CD4-positive, alpha-beta T cell treated with Interleukin-4 for 1 hour (primary cell): ENCODE measurements around the gene PDE8B.

Source experiments
- DNase-seq, 2 donors: peaks; one replicate each; pipeline ENCODE4 v3.0.0-alpha.2; 2020 to 2022

The PDE8B gene

GRCh38 chr5:77231471-77232138 is 21.1 kb downstream of the PDE8B start:
- peak in 1 of 2 donors; percentile 25 for DNase-seq

- DNase-seq: peak; percentile 17 to 48
Measured at GRCh38 chr5:77232574-77233358, 22.3 kb downstream of the PDE8B start.

GRCh38 chr5:77235846-77236721 is 25.6 kb downstream of the PDE8B start:
- no peak for DNase-seq

DNA sequence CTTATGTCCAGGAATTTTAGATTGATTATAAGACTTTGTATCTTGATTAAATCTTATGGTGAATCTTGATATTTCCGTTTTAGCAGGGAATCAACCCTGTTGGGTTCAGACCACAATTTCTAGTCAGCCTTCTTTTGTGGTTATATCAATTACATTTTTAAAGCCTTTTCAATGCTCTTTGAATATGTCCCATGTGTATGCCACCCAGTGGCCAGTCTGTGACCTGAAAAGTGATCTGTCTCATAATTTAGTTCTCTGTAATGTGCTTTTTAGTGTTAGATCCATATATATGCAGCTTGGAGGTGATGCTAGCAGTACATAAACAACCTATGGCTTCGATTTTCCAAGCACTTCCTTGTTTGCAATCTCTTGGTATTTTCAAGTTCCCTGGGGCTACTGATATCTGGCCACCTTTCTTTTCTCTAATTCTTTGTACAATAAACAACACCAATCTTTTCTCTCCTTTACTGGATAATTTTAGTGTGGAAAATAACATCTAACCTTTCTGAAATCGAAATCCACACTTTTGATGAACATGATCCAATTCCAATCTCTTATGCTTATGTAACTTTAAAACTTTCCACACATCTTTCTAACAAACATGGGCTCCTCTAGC is 28.8 kb downstream of the PDE8B start:
- DNase-seq: no peak

GRCh38 chr5:77241444-77241843 is 31.0 kb downstream of the PDE8B start:
- DNase-seq: no peak

- no peak for DNase-seq
Measured at GRCh38 chr5:77249475-77249874, 39.0 kb downstream of the PDE8B start.

DNA sequence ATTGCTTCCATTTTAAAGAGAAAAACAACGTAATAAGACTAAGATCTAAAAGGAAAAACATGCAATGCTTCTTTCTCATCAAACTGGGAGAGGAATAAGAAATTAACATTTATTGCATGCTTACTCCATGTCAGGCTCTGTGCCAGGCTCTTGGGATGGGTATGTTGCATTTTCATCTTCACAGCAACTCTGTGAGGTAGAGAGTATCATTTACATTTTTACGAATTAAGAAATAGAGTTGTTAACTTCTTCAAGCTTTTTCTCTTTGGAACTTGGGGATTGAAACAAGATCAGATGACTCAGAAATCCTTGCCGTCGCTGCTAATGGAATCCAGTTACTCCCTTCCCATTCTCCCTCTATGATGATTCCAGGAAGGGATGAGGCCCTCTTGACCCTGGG is 39.5 kb downstream of the PDE8B start:
- DNase-seq: no peak

DNA sequence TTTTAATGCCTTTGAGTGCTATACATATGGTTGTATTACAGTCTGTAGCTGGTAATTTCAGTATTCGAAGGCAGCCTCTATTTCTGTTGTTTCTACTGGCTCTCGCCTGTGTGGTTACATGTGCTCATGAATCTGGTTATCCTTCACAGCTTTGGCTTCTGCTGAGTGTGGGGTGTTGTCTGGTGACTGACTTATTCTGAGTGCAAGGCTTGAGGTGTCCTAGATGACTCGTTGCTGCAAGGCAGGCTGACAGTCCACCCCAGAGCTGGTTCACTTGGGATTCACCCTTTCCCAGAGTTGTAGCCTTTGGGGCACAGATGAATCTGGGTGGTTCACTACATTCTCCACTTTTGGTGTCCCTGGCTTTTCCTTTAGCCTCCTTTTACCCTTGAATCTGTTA is 41.4 kb downstream of the PDE8B start:
- DNase-seq: no peak

- DNase-seq: no peak
Measured at GRCh38 chr5:77255617-77256016, 45.1 kb downstream of the PDE8B start.

DNA sequence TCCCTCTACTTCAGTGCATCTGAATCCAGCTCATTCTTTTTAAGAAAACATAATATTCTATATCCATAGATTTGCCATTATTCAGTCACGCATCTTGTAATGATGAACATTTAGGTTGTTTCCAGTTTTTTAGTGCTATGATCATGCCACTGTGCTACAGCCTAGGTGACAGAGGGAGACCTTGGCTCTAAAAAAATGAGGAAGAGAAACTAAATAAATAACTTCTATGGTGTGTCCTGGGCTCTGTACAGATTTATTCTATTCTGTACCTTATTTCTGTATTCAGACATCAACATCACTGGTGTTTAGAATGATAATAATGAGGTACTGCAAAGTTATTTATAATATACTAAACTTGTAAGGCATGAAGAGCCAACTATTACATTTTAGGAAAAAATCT is 45.9 kb downstream of the PDE8B start:
- no peak for DNase-seq

- no peak for DNase-seq
Measured at GRCh38 chr5:77258652-77259051, 48.2 kb downstream of the PDE8B start.

GRCh38 chr5:77259476-77259875 is 49.0 kb downstream of the PDE8B start:
- DNase-seq: no peak

DNA sequence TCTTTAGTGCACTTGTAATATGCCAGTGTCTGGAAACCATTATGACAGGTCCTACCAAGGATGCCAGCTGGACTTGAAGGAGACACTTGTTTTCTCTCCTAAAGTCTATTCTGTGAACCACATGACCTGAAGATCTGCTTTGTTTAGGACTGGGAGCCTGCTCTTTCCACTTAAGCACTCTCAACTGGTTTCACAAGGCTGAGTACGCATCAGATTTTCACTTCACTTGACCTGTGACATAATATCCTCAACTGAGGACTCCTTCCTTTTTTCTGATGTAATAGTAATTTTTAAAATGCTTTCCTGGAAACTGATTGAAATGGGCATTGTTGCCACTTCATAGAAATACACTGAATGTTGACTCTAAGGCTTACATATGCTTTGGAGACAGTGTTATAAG is 52.2 kb downstream of the PDE8B start:
- no peak for DNase-seq

GRCh38 chr5:77266291-77266690 is 55.8 kb downstream of the PDE8B start:
- no peak for DNase-seq

DNA sequence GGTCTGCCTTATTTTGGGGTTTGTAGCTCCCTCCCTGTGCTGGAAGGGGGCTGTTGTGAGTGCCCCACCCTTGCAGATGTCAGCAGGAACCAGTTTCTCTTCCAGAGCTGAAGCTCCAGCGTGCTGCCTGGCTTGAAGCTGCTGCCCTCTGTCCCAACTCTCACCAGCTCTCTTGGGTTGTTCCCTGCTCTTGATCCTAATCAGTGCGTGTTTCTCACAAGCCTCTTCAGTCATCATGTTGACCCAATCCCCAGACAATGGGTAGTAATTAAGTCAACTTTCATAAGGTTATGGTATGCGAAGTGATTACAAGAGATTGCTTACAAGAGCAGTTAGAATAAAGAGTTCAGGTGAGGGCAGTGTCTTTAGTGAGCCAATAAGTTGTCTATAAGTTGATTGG is 57.0 kb downstream of the PDE8B start:
- no peak for DNase-seq

- no peak for DNase-seq
Measured at GRCh38 chr5:77272206-77272605, 61.7 kb downstream of the PDE8B start.

GRCh38 chr5:77277759-77278158 is 67.3 kb downstream of the PDE8B start:
- DNase-seq: no peak

DNA sequence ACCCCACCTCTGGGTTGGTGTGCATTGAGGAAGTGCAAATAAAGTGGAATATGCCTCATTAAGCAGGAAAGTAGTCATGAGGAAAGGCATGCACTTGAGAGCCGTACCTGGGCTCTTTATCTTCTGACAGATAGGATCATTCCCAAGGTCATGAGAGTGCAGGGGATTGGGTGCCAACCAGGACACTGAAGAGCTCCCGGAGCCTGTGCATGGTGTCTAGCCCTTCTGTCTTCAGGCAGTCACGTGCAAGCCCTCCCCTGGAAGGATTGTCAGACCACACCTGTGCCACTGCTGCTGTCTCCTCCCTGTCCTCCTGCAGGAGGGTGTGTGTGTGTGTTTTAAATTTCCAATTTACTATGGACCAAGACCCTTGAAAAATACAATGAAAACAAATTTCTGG is 69.6 kb downstream of the PDE8B start:
- no peak for DNase-seq

GRCh38 chr5:77281969-77282336 is 71.5 kb downstream of the PDE8B start:
- no peak for DNase-seq

- DNase-seq: no peak
Measured at GRCh38 chr5:77282337-77283027, 72.0 kb downstream of the PDE8B start.

GRCh38 chr5:77285251-77285841 is 74.9 kb downstream of the PDE8B start:
- no peak for DNase-seq
